HCT116 (cell line): ENCODE measurements around the gene COG6. TPM values are rescaled to one million over a fixed set of nuclear protein-coding genes. Genes with fewer than 3 reads are reported as not detected.

Experiments used
- ATAC-seq: fragments of 200-7000 bp; cut with Tn5 transposase; 2 replicates; pipeline ENCODE4 v1.9.1; 2020; ENCODE audit warnings: mild to moderate bottlenecking, moderate library complexity
- BruUV-seq: library from RNA; stranded (reverse); fragments of 400-500 nt; replicated peaks from 2 replicates; lab custom pipeline; 2021; lab: Mats Ljungman, UMichigan
- CTCF ChIA-PET: fragments of 300-600 bp; sonication (Branson Sonifier 250); formaldehyde crosslinking; loops from one replicate; lab custom pipeline; 2021; ENCODE audit warnings: antibody characterized with exemption; lab: Charles Lee
- POLR2A ChIA-PET: fragments of 300-600, 350-600 bp; sonication (Branson Sonifier 250); formaldehyde crosslinking; loops from one replicate; lab custom pipeline; 2021; ENCODE audit warnings: antibody characterized with exemption; lab: Charles Lee
- RAD21 ChIA-PET, 2 experiments: fragments of 300-600 bp; sonication (Branson Sonifier 250); formaldehyde crosslinking; loops; one replicate each; lab custom pipeline; 2023; ENCODE audit warnings: low total read pairs in 2 of 2; ENCODE audit not compliant: uncharacterized antibody in 2 of 2, unreplicated experiment in 2 of 2, low non-redundant PET in 1 of 2; lab: Charles Lee
- DNase-seq: peaks from one replicate; pipeline ENCODE4 v3.0.0-alpha.2; 2010; ENCODE audit warnings: low read depth, low spot score
- H2AFZ ChIP-seq: fragments of 200-600 bp; shearing (Covaris generic), sonication (generic); 2 replicates; pipeline ENCODE4 v1.6.1; 2017; ENCODE audit warnings: low read depth, mixed run types, mixed read lengths, antibody characterized with exemption, low read length; ENCODE audit not compliant: poor library complexity, severe bottlenecking
- H3K27ac ChIP-seq: 2 replicates; pipeline ENCODE4 v1.5.1; 2012; ENCODE audit warnings: low read depth, low read length
- H3K27me3 ChIP-seq: fragments of 200-600 bp; sonication (generic); 2 replicates; pipeline ENCODE4 v1.6.1; 2016; ENCODE audit warnings: mixed run types, low read length, mixed read lengths; ENCODE audit not compliant: insufficient read depth
- H3K36me3 ChIP-seq, 2 experiments: fragments of 200-500 bp in 1 of 2; fragments of 200-600 bp in 1 of 2; sonication (Bioruptor generic) in 1 of 2; sonication (generic) in 1 of 2; 2 replicates each; pipeline versions ENCODE4 v1.5.1 to v1.6.1; 2014 to 2016; ENCODE audit warnings: low read length in 2 of 2, inconsistent platforms in 1 of 2, mixed read lengths in 1 of 2, mixed run types in 1 of 2; ENCODE audit not compliant: insufficient read depth in 2 of 2, control insufficient read depth in 1 of 2
- H3K4me1 ChIP-seq, 2 experiments: fragments of 200-600 bp in 1 of 2; sonication (generic) in 1 of 2; 2 replicates each; pipeline versions ENCODE4 v1.5.1 to v1.6.1; 2012 to 2017; ENCODE audit warnings: low read length in 2 of 2, inconsistent platforms in 1 of 2, mild to moderate bottlenecking in 1 of 2, mixed read lengths in 1 of 2, mixed run types in 1 of 2, moderate library complexity in 1 of 2; ENCODE audit not compliant: insufficient read depth in 2 of 2, control insufficient read depth in 1 of 2
- H3K4me2 ChIP-seq: fragments of 200-600 bp; sonication (generic); 2 replicates; pipeline ENCODE4 v1.6.1; 2017; ENCODE audit warnings: mixed run types, low read length, mixed read lengths
- H3K4me3 ChIP-seq, 2 experiments: fragments of 200-600 bp in 1 of 2; sonication (generic) in 1 of 2; replicated peaks in 1 of 2; 2 replicates each; pipeline ENCODE4 v1.5.1; 2011 to 2016; ENCODE audit warnings: low read length in 2 of 2, control low read depth in 1 of 2, low read depth in 1 of 2, mild to moderate bottlenecking in 1 of 2, mixed read lengths in 1 of 2, mixed run types in 1 of 2
- H3K79me2 ChIP-seq: fragments of 200-600 bp; sonication (generic); 2 replicates; pipeline ENCODE4 v1.6.1; 2017; ENCODE audit warnings: mild to moderate bottlenecking, mixed run types, low read length, moderate library complexity, mixed read lengths; ENCODE audit not compliant: insufficient read depth
- H3K9ac ChIP-seq: fragments of 200-600 bp; sonication (generic); 2 replicates; pipeline ENCODE4 v1.6.1; 2016; ENCODE audit warnings: low read length, mixed read lengths
- H3K9me2 ChIP-seq: fragments of 200-600 bp; sonication (generic), shearing (Covaris generic); 2 replicates; pipeline ENCODE4 v1.6.1; 2017; ENCODE audit warnings: mixed run types, mild to moderate bottlenecking, moderate library complexity; ENCODE audit not compliant: insufficient read depth
- H3K9me3 ChIP-seq, 2 experiments: fragments of 200-500 bp in 1 of 2; fragments of 200-600 bp in 1 of 2; sonication (Bioruptor generic) in 1 of 2; sonication (generic) in 1 of 2; 2 replicates each; pipeline ENCODE4 v1.6.1; 2014 to 2017; ENCODE audit warnings: low read length in 2 of 2, mixed read lengths in 2 of 2, inconsistent platforms in 1 of 2, low read depth in 1 of 2, mild to moderate bottlenecking in 1 of 2, mixed run types in 1 of 2, moderate library complexity in 1 of 2; ENCODE audit not compliant: control insufficient read depth in 1 of 2, insufficient read depth in 1 of 2
- H4K20me1 ChIP-seq: fragments of 200-600 bp; sonication (generic), shearing (Covaris generic); 2 replicates; pipeline ENCODE4 v1.6.1; 2017; ENCODE audit warnings: mixed run types, mild to moderate bottlenecking, moderate library complexity; ENCODE audit not compliant: insufficient read depth
- CEBPB ChIP-seq: IDR thresholded peaks from 2 replicates; pipeline ENCODE4 v1.6.1; 2012; ENCODE audit warnings: low read depth
- EGR1 ChIP-seq: IDR thresholded peaks from 2 replicates; pipeline ENCODE4 v1.6.1; 2012; ENCODE audit warnings: low read depth
- EZH2 ChIP-seq: fragments of 200-600 bp; sonication (generic); IDR thresholded peaks from 2 replicates; pipeline ENCODE4 v1.6.1; 2017; ENCODE audit warnings: antibody characterized with exemption, mixed run types
- EZH2phosphoT487 ChIP-seq: fragments of 200-600 bp; IDR thresholded peaks from 2 replicates; pipeline ENCODE4 v1.6.1; 2018; ENCODE audit warnings: antibody characterized with exemption, borderline replicate concordance
- FOSL1 ChIP-seq: IDR thresholded peaks from 2 replicates; pipeline ENCODE4 v1.6.1; 2012; ENCODE audit warnings: low read depth
- JUND ChIP-seq: IDR thresholded peaks from 2 replicates; pipeline ENCODE4 v1.6.1; 2012
- SIN3A ChIP-seq: IDR thresholded peaks from 2 replicates; pipeline ENCODE4 v1.6.1; 2012; ENCODE audit warnings: low read depth
- TCF7L2 ChIP-seq: IDR thresholded peaks from 2 replicates; pipeline ENCODE4 v1.7.0; 2011; ENCODE audit warnings: borderline replicate concordance, inconsistent platforms; ENCODE audit not compliant: insufficient read depth, insufficient read length; ENCODE audit errors: extremely low read depth
- YY1 ChIP-seq: IDR thresholded peaks from 2 replicates; pipeline ENCODE4 v1.6.1; 2011; ENCODE audit warnings: low read length, low read depth, moderate library complexity, mild to moderate bottlenecking; ENCODE audit not compliant: insufficient replicate concordance; ENCODE audit errors: extremely low read depth
- ZFX ChIP-seq: fragments of 450-650 bp; IDR thresholded peaks from 2 replicates; pipeline ENCODE4 v1.6.1; 2017
- intact Hi-C: fragments of 100-400 bp; cut with micrococcal nuclease; formaldehyde crosslinking; loops from 2 replicates; pipeline ENCODE4 v1.10.0; 2022
- total RNA-seq: library from RNA; stranded (reverse); gene quantifications from one replicate; pipeline ENCODE4 v1.2.1, GENCODE V29; 2021; ENCODE audit not compliant: unreplicated experiment
- TF ChIP-seq, protein P1 (sequence below): IDR thresholded peaks from 2 replicates; pipeline ENCODE4 v1.6.1; 2012
- TF ChIP-seq, protein P2 (sequence below): IDR thresholded peaks from 2 replicates; pipeline ENCODE4 v1.6.1; 2012
- TF ChIP-seq, protein P3 (sequence below): IDR thresholded peaks from 2 replicates; pipeline ENCODE4 v1.6.1; 2012; ENCODE audit warnings: low read depth

Gene COG6
- total RNA-seq, 1 experiment from 2014 or later: 33.6 TPM

DNA sequence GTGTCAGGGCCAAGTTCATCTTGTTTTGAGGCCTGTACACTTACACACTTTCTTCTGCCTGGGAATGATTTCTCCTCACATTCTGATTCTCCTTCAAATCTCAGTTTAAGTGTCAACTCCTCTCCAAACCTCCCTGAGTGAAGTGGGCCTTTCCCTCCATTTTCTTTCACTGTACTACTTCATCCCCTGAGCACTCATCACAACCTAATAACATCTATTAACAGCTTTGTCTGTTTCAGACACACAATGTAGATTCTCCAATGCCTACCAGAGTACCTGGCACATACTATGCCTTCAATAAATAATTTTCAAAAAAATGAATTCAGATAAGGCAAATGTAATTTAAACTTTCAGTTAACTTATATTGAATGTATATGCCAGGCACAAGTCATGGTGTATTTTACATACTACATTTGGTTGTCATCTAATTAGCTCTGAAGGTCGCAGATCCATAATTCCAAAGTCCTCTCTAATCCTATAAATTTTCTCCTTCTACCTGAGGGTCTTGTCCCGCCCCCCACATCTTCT lies 357 bp upstream of the COG6 start:
- H3K9me2 ChIP-seq: no peaks in the 10 kb centered on the region
- H2AFZ ChIP-seq: peak overlapping the region; percentile 36
- TSS peak; percentile 79 for BruUV-seq
- intact Hi-C loops: no loop called here
- no peak overlapping the region for H3K27ac ChIP-seq
- peaks cover 0 to 4% of the 10 kb centered on the region in 2 experiments; a peak in 1 of 4 replicates for H3K36me3 ChIP-seq
- DNase-seq (no peak), ATAC-seq (peak; percentile 11)
- H3K9ac ChIP-seq: no peak overlapping the region
- H3K27me3 ChIP-seq: no peaks in the 10 kb centered on the region
- ChIA-PET RAD21 (no interaction called here), CTCF (no interaction called here), POLR2A (no interaction called here)
- H3K4me3 ChIP-seq: peak overlapping the region; percentile 78 to 80
- H4K20me1 ChIP-seq: no peaks in the 10 kb centered on the region
- TF ChIP-seq, protein P1, sequence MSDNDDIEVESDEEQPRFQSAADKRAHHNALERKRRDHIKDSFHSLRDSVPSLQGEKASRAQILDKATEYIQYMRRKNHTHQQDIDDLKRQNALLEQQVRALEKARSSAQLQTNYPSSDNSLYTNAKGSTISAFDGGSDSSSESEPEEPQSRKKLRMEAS: 0 out of 2 replicates have a peak, but pooled peaks have one; percentile 12
- no peak for TF ChIP-seq ZFX
- peak overlapping the region; percentile 73 for H3K4me2 ChIP-seq
- H3K4me1 ChIP-seq: peaks cover 0 to 11% of the 10 kb centered on the region in 2 experiments; a peak in 3 of 4 replicates
- H3K9me3 ChIP-seq: no peaks in the 10 kb centered on the region
- H3K79me2 ChIP-seq: no peaks in the 10 kb centered on the region; the same call in 1 of the 2 replicates

GRCh38 chr13:39656325-39656677 lies 839 bp downstream of the COG6 start:
- no peaks in the 10 kb centered on the region; the same call in 1 of the 2 replicates for H3K79me2 ChIP-seq
- intact Hi-C loops: no loop called here
- peak overlapping the region; percentile 78 to 80 for H3K4me3 ChIP-seq
- no peak overlapping the region for H2AFZ ChIP-seq
- no peak overlapping the region for H3K27ac ChIP-seq
- H3K36me3 ChIP-seq: peaks cover 3 to 13% of the 10 kb centered on the region in 2 experiments; a peak in 2 of 4 replicates
- POLR2A ChIA-PET: no interaction called here
- H3K4me1 ChIP-seq: peaks cover 0 to 11% of the 10 kb centered on the region in 2 experiments; a peak in 3 of 4 replicates
- H3K9ac ChIP-seq: peak overlapping the region; percentile 68
- peak overlapping the region; percentile 73 for H3K4me2 ChIP-seq
- TSS peak; percentile 46 for BruUV-seq
- CTCF ChIA-PET: no interaction called here
- H3K27me3 ChIP-seq: no peaks in the 10 kb centered on the region
- H3K9me3 ChIP-seq: no peaks in the 10 kb centered on the region
- ATAC-seq: no peak; the same call in 1 of the 2 replicates
- no peaks in the 10 kb centered on the region for H4K20me1 ChIP-seq
- TF ChIP-seq SIN3A (no peak), CEBPB (no peak), FOSL1 (no peak), YY1 (no peak), EZH2phosphoT487 (no peak), EGR1 (no peak), TCF7L2 (no peak), JUND (no peak), EZH2 (no peak)
- TF ChIP-seq, protein P2, sequence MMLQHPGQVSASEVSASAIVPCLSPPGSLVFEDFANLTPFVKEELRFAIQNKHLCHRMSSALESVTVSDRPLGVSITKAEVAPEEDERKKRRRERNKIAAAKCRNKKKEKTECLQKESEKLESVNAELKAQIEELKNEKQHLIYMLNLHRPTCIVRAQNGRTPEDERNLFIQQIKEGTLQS: no peak
- TF ChIP-seq, protein P1: no peak
- TF ChIP-seq, protein P3, sequence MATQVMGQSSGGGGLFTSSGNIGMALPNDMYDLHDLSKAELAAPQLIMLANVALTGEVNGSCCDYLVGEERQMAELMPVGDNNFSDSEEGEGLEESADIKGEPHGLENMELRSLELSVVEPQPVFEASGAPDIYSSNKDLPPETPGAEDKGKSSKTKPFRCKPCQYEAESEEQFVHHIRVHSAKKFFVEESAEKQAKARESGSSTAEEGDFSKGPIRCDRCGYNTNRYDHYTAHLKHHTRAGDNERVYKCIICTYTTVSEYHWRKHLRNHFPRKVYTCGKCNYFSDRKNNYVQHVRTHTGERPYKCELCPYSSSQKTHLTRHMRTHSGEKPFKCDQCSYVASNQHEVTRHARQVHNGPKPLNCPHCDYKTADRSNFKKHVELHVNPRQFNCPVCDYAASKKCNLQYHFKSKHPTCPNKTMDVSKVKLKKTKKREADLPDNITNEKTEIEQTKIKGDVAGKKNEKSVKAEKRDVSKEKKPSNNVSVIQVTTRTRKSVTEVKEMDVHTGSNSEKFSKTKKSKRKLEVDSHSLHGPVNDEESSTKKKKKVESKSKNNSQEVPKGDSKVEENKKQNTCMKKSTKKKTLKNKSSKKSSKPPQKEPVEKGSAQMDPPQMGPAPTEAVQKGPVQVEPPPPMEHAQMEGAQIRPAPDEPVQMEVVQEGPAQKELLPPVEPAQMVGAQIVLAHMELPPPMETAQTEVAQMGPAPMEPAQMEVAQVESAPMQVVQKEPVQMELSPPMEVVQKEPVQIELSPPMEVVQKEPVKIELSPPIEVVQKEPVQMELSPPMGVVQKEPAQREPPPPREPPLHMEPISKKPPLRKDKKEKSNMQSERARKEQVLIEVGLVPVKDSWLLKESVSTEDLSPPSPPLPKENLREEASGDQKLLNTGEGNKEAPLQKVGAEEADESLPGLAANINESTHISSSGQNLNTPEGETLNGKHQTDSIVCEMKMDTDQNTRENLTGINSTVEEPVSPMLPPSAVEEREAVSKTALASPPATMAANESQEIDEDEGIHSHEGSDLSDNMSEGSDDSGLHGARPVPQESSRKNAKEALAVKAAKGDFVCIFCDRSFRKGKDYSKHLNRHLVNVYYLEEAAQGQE: no peak
- TF ChIP-seq, all 23 proteins: peak for 0
- RAD21 ChIA-PET: no interaction called here
- DNase-seq: no peak
- H3K9me2 ChIP-seq: no peaks in the 10 kb centered on the region
